Pancreas (tissue), 10 donors: ENCODE measurements around the gene PLCB1. TPM values are rescaled to one million over a fixed set of nuclear protein-coding genes. Genes with fewer than 3 reads are reported as not detected.

Source experiments
- ATAC-seq, 4 donors: fragments of 200-7000 bp; cut with Tn5 transposase; one replicate each; pipeline versions ENCODE4 v1.8.0 to v1.9.1; 2020; ENCODE audit warnings: mild to moderate bottlenecking in 4 of 4, moderate library complexity in 4 of 4
- DNase-seq, 6 donors: peaks; one replicate each; pipeline ENCODE4 v3.0.0-alpha.2; 2020
- FAIRE-seq: peaks from 2 replicates; lab custom pipeline; 2012; peaks lifted over from hg19 to GRCh38; lab: Jason Lieb, UNC
- H3K27ac ChIP-seq, 4 donors: fragments of 200-600 bp; sonication (generic); 1 replicate in 3 of 4; 2 replicates in 1 of 4; pipeline versions ENCODE4 v1.5.0 to v1.8.0; 2020
- H3K27me3 ChIP-seq, 4 donors: fragments of 200-600 bp; one replicate each; pipeline ENCODE4 v1.8.0; 2021
- H3K36me3 ChIP-seq, 3 donors: fragments of 200-600 bp; sonication (generic) in 1 of 3; one replicate each; pipeline versions ENCODE4 v1.5.0 to v1.8.0; 2020 to 2021
- H3K4me1 ChIP-seq, 3 donors: fragments of 200-600 bp; one replicate each; pipeline ENCODE4 v1.8.0; 2021
- H3K4me3 ChIP-seq, 4 donors: fragments of 200-600 bp; sonication (generic) in 2 of 4; one replicate each; pipeline versions ENCODE4 v1.5.0 to v1.8.0; 2020 to 2021
- H3K9me3 ChIP-seq, 4 donors: fragments of 200-600 bp; one replicate each; pipeline ENCODE4 v1.8.0; 2021
- CTCF ChIP-seq, 4 donors: fragments of 200-600 bp; sonication (generic) in 3 of 4; IDR thresholded peaks; one replicate each; pipeline versions ENCODE4 v1.5.0 to v1.8.0; 2021; ENCODE audit warnings: antibody characterized with exemption in 4 of 4
- WGBS, 2 donors: extraction: QIAGEN DNeasy Blood & Tissue Kit; methylation state at CpG; one replicate each; pipeline ENCODE4 v1.1.7; 2013; 5-methylcytosine and 5-hydroxymethylcytosine counted together
- intact Hi-C, 3 donors: fragments of 100-400 bp; cut with DNase I; formaldehyde crosslinking; loops; one replicate each; pipeline versions ENCODE4 v1.11.1 to v1.14.2; 2022
- polyA plus RNA-seq, 2 donors: library from polyadenylated mRNA; stranded (reverse); fragments of 200-250 nt; gene quantifications; one replicate each; pipeline ENCODE4 v1.2.3, GENCODE V29; 2013
- total RNA-seq, 6 donors: library from RNA; stranded (reverse); fragmentation: NEBNext Ultra II Directional in 4 of 6; extraction: Animal tissue kit (Norgen Biotek cat#: 25700) in 4 of 6; gene quantifications; one replicate each; pipeline versions ENCODE4 v1.2.1 to v1.2.4, GENCODE V29; 2021 to 2023
- donor health status: healthy with polysubstance abuse.
- donor health status: DM: no; HTN: no; CAD: no; lungs with moderate emphysema.
- donor health status: DM: no; HTN: no; CAD: no.
- donor health status: control.
- donor health status: control.
- donor health status: Bipolar disorder and iron deficiency.
- donor health status: DM: yes; HTN: yes; CAD: no.
- donor health status: DM: no; HTN: no; CAD: no.
- donor health status: DM: no; HTN: no; CAD: no.
- donor health status: DM: yes; HTN: yes; CAD: no.

Gene PLCB1
- total and polyA plus RNA-seq, 8 donors: 4.5 to 18.7 (median 13.7) TPM

- TF ChIP-seq CTCF (IDR thresholded peaks at IDR 0.05): no peak
- Histone ChIP-seq H3K4me3 (no peak overlapping the region), H3K27ac (no peak overlapping the region), H3K27me3 (no peaks in the 10 kb centered on the region), H3K4me1 (no peaks in the 10 kb centered on the region), H3K9me3 (no peaks in the 10 kb centered on the region), H3K36me3 (no peaks in the 10 kb centered on the region)
- intact Hi-C loops: no loop called here
- ATAC-seq (no peak), DNase-seq (no peak), FAIRE-seq (no peak)
- WGBS, 2 donors: 55 to 62% methylated on average over 4 of the region's 4 CpGs
Measured at GRCh38 chr20:8670207-8670892, 538.3 kb downstream of the PLCB1 start.

GRCh38 chr20:8670893-8671215 lies 538.8 kb downstream of the PLCB1 start:
- no peak for TF ChIP-seq CTCF (IDR thresholded peaks at IDR 0.05)
- no peak overlapping the region for H3K4me3 ChIP-seq
- ATAC-seq: peak in 1 of 4 donors; percentile 22
- DNase-seq: no peak
- no peak for FAIRE-seq
- WGBS, 2 donors: 86 to 88% methylated on average over 3 of the region's 3 CpGs
- H3K27me3 ChIP-seq: no peaks in the 10 kb centered on the region
- no peaks in the 10 kb centered on the region for H3K4me1 ChIP-seq
- intact Hi-C loops: no loop called here
- no peaks in the 10 kb centered on the region for H3K36me3 ChIP-seq
- H3K9me3 ChIP-seq: no peaks in the 10 kb centered on the region
- H3K27ac ChIP-seq: no peak overlapping the region

GRCh38 chr20:8671370-8671961 lies 539.4 kb downstream of the PLCB1 start:
- no peaks in the 10 kb centered on the region for H3K27me3 ChIP-seq
- H3K9me3 ChIP-seq: no peaks in the 10 kb centered on the region
- no peak for TF ChIP-seq CTCF (IDR thresholded peaks at IDR 0.05)
- DNase-seq: no peak
- no peak for FAIRE-seq
- no peak overlapping the region for H3K27ac ChIP-seq
- H3K36me3 ChIP-seq: no peaks in the 10 kb centered on the region
- no peaks in the 10 kb centered on the region for H3K4me1 ChIP-seq
- no peak overlapping the region for H3K4me3 ChIP-seq
- intact Hi-C loops: no loop called here
- no peak for ATAC-seq
- WGBS, 2 donors: 67 to 68% methylated on average over 7 of the region's 7 CpGs

GRCh38 chr20:8673116-8673515 lies 541.0 kb downstream of the PLCB1 start:
- no peak for TF ChIP-seq CTCF (IDR thresholded peaks at IDR 0.05)
- WGBS, 2 donors: 95 to 98% methylated on average over 2 of the region's 2 CpGs
- intact Hi-C loops: no loop called here
- Histone ChIP-seq H3K27me3 (no peaks in the 10 kb centered on the region), H3K36me3 (no peaks in the 10 kb centered on the region), H3K4me3 (no peak overlapping the region), H3K4me1 (no peaks in the 10 kb centered on the region), H3K9me3 (no peaks in the 10 kb centered on the region), H3K27ac (no peak overlapping the region)
- FAIRE-seq (no peak), DNase-seq (no peak), ATAC-seq (no peak)

- Histone ChIP-seq H3K27me3 (no peaks in the 10 kb centered on the region), H3K36me3 (no peaks in the 10 kb centered on the region), H3K4me3 (no peak overlapping the region), H3K9me3 (no peaks in the 10 kb centered on the region), H3K27ac (no peak overlapping the region), H3K4me1 (no peaks in the 10 kb centered on the region)
- FAIRE-seq: no peak
- intact Hi-C loops: no loop called here
- TF ChIP-seq CTCF (IDR thresholded peaks at IDR 0.05): no peak
- DNase-seq: no peak
- no peak for ATAC-seq
- 96% methylated on average over 10 of the region's 10 CpGs for WGBS, 2 donors
Measured at GRCh38 chr20:8675896-8676295, 543.8 kb downstream of the PLCB1 start.
